ENCODE results near the gene SUN5.

SUN5 gene

GRCh38 chr20:33004141-33004751, at the start of gene SUN5:
SUN5 (minus strand) TSS chr20:33004433; CDS start chr20:33004340, 93 bp downstream.
- no peak for DNase-seq (ENCODE audit: low read depth, low spot score)

- DNase-seq (ENCODE audit: low read depth, low spot score), result no peak
Observed at GRCh38 chr20:33053291-33054106, 49.3 kb upstream of the SUN5 start, which contains the start of gene BPIFB3. BPIFB3 (plus strand) TSS chr20:33053903; CDS start chr20:33055436, 1,533 bp downstream.

- DNase-seq (ENCODE audit: low read depth, low spot score), result no peak
Observed at GRCh38 chr20:33051333-33051732, 47.1 kb upstream of the SUN5 start.

GRCh38 chr20:33046412-33046811, 42.2 kb upstream of the SUN5 start:
- DNase-seq (ENCODE audit: low read depth, low spot score), result no peak

- DNase-seq (ENCODE audit: low read depth, low spot score), result peak; percentile 14
Observed at GRCh38 chr20:33045129-33045721, 41.0 kb upstream of the SUN5 start.

GRCh38 chr20:33043731-33044181, 39.5 kb upstream of the SUN5 start:
- no peak for DNase-seq (ENCODE audit: low read depth, low spot score)

GRCh38 chr20:33042983-33043730, 38.9 kb upstream of the SUN5 start:
- DNase-seq (ENCODE audit: low read depth, low spot score), result no peak

- no peak for DNase-seq (ENCODE audit: low read depth, low spot score)
Observed at GRCh38 chr20:33042430-33042829, 38.2 kb upstream of the SUN5 start.

- DNase-seq (ENCODE audit: low read depth, low spot score), result no peak
Observed at GRCh38 chr20:33038243-33038642, 34.0 kb upstream of the SUN5 start.

GRCh38 chr20:33037456-33037855, 33.2 kb upstream of the SUN5 start:
- no peak for DNase-seq (ENCODE audit: low read depth, low spot score)

- DNase-seq (ENCODE audit: low read depth, low spot score), result no peak
Observed at GRCh38 chr20:33034901-33035492, 30.8 kb upstream of the SUN5 start.

GRCh38 chr20:33034115-33034514, 29.9 kb upstream of the SUN5 start:
- no peak for DNase-seq (ENCODE audit: low read depth, low spot score)

- no peak for DNase-seq (ENCODE audit: low read depth, low spot score)
Observed at GRCh38 chr20:33033381-33033780, 29.1 kb upstream of the SUN5 start.

- DNase-seq (ENCODE audit: low read depth, low spot score), result no peak
Observed at GRCh38 chr20:33032555-33032954, 28.3 kb upstream of the SUN5 start.

GRCh38 chr20:33031531-33031930, 27.3 kb upstream of the SUN5 start, which contains the start of gene BPIFB6:
BPIFB6 (plus strand) TSS chr20:33031648; CDS start chr20:33031648, 0 bp downstream.
- DNase-seq (ENCODE audit: low read depth, low spot score), result no peak

GRCh38 chr20:33030569-33030968, 26.3 kb upstream of the SUN5 start:
- DNase-seq (ENCODE audit: low read depth, low spot score), result no peak

GRCh38 chr20:33030076-33030475, 25.8 kb upstream of the SUN5 start:
- DNase-seq (ENCODE audit: low read depth, low spot score), result no peak

GRCh38 chr20:33028875-33029274, 24.6 kb upstream of the SUN5 start:
- no peak for DNase-seq (ENCODE audit: low read depth, low spot score)

GRCh38 chr20:33027769-33028751, 23.8 kb upstream of the SUN5 start:
- no peak for DNase-seq (ENCODE audit: low read depth, low spot score)

Measured in ELF-1 (cell line).